Sciatic nerve (tissue), 2 donors: ENCODE data around the gene CSNK1A1. TPM values are rescaled to one million over a fixed set of nuclear protein-coding genes. Genes with fewer than 3 reads are reported as not detected.
A peak's percentile ranks its signal among the peaks of the same experiment; 100 is the strongest.
"Not testable (repeated sequence)": the region's sequence is repeated elsewhere in the genome, so short reads cannot be mapped to it uniquely, and the experiment has no call there.

ENCODE experiments used
- ATAC-seq: fragments of 200-7000 bp; cut with Tn5 transposase; one replicate; pipeline ENCODE4 v1.9.1; 2020; ENCODE audit warnings: mild to moderate bottlenecking, moderate library complexity
- DNase-seq: peaks from one replicate; pipeline ENCODE4 v3.0.0-alpha.2; 2020; ENCODE audit warnings: low spot score
- intact Hi-C: fragments of 100-400 bp; cut with DNase I; formaldehyde crosslinking; loops from one replicate; pipeline ENCODE4 v1.14.2; 2022
- total RNA-seq: library from RNA; stranded (reverse); fragmentation: NEBNext Ultra II Directional; extraction: Animal tissue kit (Norgen Biotek cat#: 25700); gene quantifications from one replicate; pipeline ENCODE4 v1.2.1, GENCODE V29; 2021
- donor health status: DM: no; HTN: no; CAD: no.
- donor health status: DM: no; HTN: no; CAD: no.

The CSNK1A1 gene
- total RNA-seq, 1 donor from 2014 or later: 187 TPM

GRCh38 chr5:149474198-149474597 is 77.0 kb downstream of the CSNK1A1 start:
- DNase-seq (no peak), ATAC-seq (no peak)
- intact Hi-C loops: no loop called here

- ATAC-seq: no peak
- no peak for DNase-seq
- intact Hi-C loops: no loop called here
Measured at GRCh38 chr5:149473441-149473840, 77.8 kb downstream of the CSNK1A1 start.

- ATAC-seq (no peak), DNase-seq (no peak)
- intact Hi-C loops: no loop called here
Measured at GRCh38 chr5:149472399-149472798, 78.8 kb downstream of the CSNK1A1 start.

- intact Hi-C loops: no loop called here
- DNase-seq (no peak), ATAC-seq (peak; percentile 71)
Measured at GRCh38 chr5:149471406-149472183, 79.6 kb downstream of the CSNK1A1 start.

DNA sequence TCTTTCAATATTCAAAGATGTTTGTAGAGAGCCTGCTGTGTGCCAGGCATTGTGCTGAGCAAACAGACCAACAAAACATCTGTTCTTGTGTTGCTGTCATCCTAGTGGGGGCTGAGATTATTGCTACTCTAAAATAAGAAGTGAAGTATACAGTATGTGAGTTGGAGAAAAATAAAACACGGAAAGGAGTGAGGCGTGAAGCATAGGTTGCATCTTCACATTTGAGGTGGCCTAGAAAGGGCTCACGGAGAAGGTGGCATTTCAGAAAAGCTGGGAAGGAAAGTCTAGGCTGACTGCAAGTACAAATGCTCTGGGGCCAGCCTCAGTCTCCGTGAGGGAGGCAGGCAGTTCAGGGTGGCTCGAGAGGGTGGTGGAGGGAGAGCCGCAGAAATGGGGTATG is 80.3 kb downstream of the CSNK1A1 start:
- intact Hi-C loops: no loop called here
- no peak for ATAC-seq
- no peak for DNase-seq

- ATAC-seq: no peak
- intact Hi-C loops: no loop called here
- no peak for DNase-seq
Measured at GRCh38 chr5:149466457-149466972, 84.7 kb downstream of the CSNK1A1 start.

- ATAC-seq: peak; percentile 72
- DNase-seq: no peak
- intact Hi-C loops: no loop called here
Measured at GRCh38 chr5:149464796-149465489, 86.3 kb downstream of the CSNK1A1 start.

- intact Hi-C loops, ATAC-seq, DNase-seq: not testable (repeated sequence)
Measured at GRCh38 chr5:149461907-149462306, 89.3 kb downstream of the CSNK1A1 start.

- intact Hi-C loops: no loop called here
- ATAC-seq (no peak), DNase-seq (no peak)
Measured at GRCh38 chr5:149459891-149460290, 91.3 kb downstream of the CSNK1A1 start.

- ATAC-seq (no peak), DNase-seq (no peak)
- intact Hi-C loops: no loop called here
Measured at GRCh38 chr5:149457393-149457763, 93.9 kb downstream of the CSNK1A1 start.

- ATAC-seq (no peak), DNase-seq (no peak)
- intact Hi-C loops: no loop called here
Measured at GRCh38 chr5:149456597-149457392, 94.4 kb downstream of the CSNK1A1 start.

GRCh38 chr5:149455889-149456409 is 95.3 kb downstream of the CSNK1A1 start:
- DNase-seq (no peak), ATAC-seq (peak; percentile 31)
- intact Hi-C loops: no loop called here

- intact Hi-C loops: no loop called here
- DNase-seq: no peak
- no peak for ATAC-seq
Measured at GRCh38 chr5:149453618-149454415, 97.4 kb downstream of the CSNK1A1 start.

GRCh38 chr5:149452665-149453617 is 98.3 kb downstream of the CSNK1A1 start:
- intact Hi-C loops: no loop called here
- DNase-seq: no peak
- no peak for ATAC-seq

- DNase-seq: no peak
- peak; percentile 63 for ATAC-seq
- intact Hi-C loops: no loop called here
Measured at GRCh38 chr5:149452007-149452664, 99.1 kb downstream of the CSNK1A1 start.

DNA sequence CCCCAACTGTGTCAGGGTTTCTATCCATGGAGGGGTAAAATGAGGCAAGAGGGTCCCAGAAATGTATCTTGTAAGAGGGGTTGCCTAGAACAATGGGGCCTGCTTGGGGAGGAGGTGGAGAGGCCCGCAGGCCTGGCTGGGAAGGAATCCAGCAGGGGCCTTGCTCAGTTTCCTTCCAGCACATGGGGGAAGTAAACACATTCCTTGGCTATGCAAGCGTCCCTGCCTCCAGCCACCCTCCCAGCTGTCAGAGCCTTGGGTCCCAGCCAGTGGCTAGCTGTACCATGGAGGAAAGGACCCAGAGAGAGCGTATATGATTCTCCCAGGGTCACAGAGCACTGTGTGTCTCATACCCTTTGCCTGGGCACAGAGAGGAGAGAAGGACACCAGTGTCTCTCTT is 101.0 kb downstream of the CSNK1A1 start:
- intact Hi-C loops: no loop called here
- ATAC-seq: peak; percentile 68

More for the DNA sequence above, 101.0 kb downstream of the CSNK1A1 start:
- peak; percentile 73 for DNase-seq
